ENCODE measurements around the gene CD24. TPM values are rescaled to one million over a fixed set of nuclear protein-coding genes. Genes with fewer than 3 reads are reported as not detected.
"Not testable (repeated sequence)": the region's sequence is repeated elsewhere in the genome, so short reads cannot be mapped to it uniquely, and the experiment has no call there.

Gene CD24
- total and polyA plus RNA-seq, 2 donors from 2014 or later = 980 to 2,350 TPM

DNA sequence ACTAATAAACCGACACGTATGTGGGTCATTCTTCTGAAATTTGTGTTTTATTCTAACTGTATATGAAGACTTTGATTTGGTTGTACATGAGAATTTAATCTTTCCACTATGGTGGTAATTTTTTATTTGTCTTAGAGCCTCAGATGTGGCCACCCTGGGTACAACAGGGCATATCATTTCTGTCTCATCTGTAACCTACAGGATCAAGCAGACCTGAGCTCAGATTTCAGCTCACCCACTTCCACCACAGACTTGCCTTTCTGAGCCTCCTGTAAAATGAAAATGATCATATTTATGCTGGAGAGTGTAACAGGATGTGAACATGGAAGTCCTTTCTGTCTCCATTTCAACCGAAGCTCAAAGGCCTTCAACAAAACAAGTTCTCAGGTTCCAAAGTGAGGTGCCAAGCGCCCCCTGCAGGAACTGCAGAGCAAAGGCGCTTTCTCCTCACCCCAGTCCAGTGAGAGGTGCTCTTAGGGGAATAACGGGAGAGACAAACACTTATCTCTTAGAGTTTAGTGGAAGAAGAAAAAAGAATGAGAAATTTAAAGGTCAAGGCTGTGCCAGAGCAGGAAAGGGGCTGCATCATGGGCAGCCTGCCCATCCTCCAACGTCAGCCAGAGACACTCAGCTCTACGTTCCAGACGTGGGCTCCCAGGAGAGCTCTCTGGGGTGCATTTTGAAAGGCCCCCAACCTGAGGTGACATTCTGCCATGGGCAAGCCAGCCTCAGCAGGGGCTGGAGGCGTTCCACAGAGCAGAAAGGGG, 23.0 kb upstream of the CD24 start:
- DNase-seq = peak in 4 of 5 donors; percentile 78 to 84 (median 82)
- H3K4me1 ChIP-seq (ENCODE audit: control insufficient read depth in 2 of 3, insufficient read depth in 2 of 3, low read depth in 1 of 3, low read length in 3 of 3) = peaks cover 0 to 5% (median 2%) of the 10 kb centered on the region in 3 donors
- H3K9me3 ChIP-seq (ENCODE audit: control insufficient read depth in 2 of 3, insufficient read depth in 1 of 3, low read length in 3 of 3) = no peaks in the 10 kb centered on the region
- TF ChIP-seq, protein P1, sequence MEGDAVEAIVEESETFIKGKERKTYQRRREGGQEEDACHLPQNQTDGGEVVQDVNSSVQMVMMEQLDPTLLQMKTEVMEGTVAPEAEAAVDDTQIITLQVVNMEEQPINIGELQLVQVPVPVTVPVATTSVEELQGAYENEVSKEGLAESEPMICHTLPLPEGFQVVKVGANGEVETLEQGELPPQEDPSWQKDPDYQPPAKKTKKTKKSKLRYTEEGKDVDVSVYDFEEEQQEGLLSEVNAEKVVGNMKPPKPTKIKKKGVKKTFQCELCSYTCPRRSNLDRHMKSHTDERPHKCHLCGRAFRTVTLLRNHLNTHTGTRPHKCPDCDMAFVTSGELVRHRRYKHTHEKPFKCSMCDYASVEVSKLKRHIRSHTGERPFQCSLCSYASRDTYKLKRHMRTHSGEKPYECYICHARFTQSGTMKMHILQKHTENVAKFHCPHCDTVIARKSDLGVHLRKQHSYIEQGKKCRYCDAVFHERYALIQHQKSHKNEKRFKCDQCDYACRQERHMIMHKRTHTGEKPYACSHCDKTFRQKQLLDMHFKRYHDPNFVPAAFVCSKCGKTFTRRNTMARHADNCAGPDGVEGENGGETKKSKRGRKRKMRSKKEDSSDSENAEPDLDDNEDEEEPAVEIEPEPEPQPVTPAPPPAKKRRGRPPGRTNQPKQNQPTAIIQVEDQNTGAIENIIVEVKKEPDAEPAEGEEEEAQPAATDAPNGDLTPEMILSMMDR (IDR thresholded peaks at IDR 0.05; ENCODE audit: borderline replicate concordance, extremely low read depth, insufficient read depth) = peak; percentile 70
- H3K9ac ChIP-seq (ENCODE audit: low read length in 3 of 3) = peak overlapping the region in 1 of 3 donors; percentile 2
- peak overlapping the region; percentile 65 to 93 for H3K27ac ChIP-seq (ENCODE audit: low read depth in 2 of 2, low read length in 2 of 2)
- H3K36me3 ChIP-seq (ENCODE audit: control insufficient read depth in 2 of 3, insufficient read depth in 3 of 3, low read length in 3 of 3) = no peaks in the 10 kb centered on the region
- peak overlapping the region in 1 of 3 donors; percentile 36 for H3K4me3 ChIP-seq (ENCODE audit: low read length in 3 of 3)
- no peaks in the 10 kb centered on the region for H3K27me3 ChIP-seq (ENCODE audit: control insufficient read depth, insufficient read depth, low read length)
- FAIRE-seq = no peak
- intact Hi-C loops (cut with DNase I) = no loop called here

DNA sequence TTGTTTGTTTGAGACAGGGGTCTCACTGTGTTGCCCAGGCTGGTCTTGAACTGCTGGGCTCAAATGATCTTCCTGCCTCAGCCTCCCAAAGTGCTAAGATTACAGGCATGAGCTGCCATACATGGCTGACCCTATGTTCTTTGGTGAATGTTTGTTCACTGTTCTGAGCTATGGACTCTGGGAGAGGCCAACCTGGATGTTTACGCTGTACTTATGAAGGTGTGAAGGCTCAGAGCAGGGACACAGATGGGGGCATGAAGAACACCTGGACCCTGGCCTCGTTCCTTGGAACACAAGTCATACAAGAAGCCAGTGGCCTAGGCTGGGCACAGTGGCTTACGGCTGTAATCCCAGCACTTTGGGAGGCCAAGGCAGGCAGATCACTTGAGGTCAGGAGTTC, 21.1 kb upstream of the CD24 start:
- no peaks in the 10 kb centered on the region for H3K27me3 ChIP-seq (ENCODE audit: control insufficient read depth, insufficient read depth, low read length)
- no peak for DNase-seq
- H3K9ac ChIP-seq (ENCODE audit: low read length in 3 of 3) = no peak overlapping the region
- TF ChIP-seq, protein P1 (IDR thresholded peaks at IDR 0.05; ENCODE audit: borderline replicate concordance, extremely low read depth, insufficient read depth) = no peak
- no peak overlapping the region for H3K27ac ChIP-seq (ENCODE audit: low read depth in 2 of 2, low read length in 2 of 2)
- no peak for FAIRE-seq
- H3K4me1 ChIP-seq (ENCODE audit: control insufficient read depth in 2 of 3, insufficient read depth in 2 of 3, low read depth in 1 of 3, low read length in 3 of 3) = peaks cover 0 to 5% (median 2%) of the 10 kb centered on the region in 3 donors
- intact Hi-C loops (cut with DNase I) = no loop called here
- H3K9me3 ChIP-seq (ENCODE audit: control insufficient read depth in 2 of 3, insufficient read depth in 1 of 3, low read length in 3 of 3) = no peaks in the 10 kb centered on the region
- no peaks in the 10 kb centered on the region for H3K36me3 ChIP-seq (ENCODE audit: control insufficient read depth in 2 of 3, insufficient read depth in 3 of 3, low read length in 3 of 3)
- no peak overlapping the region for H3K4me3 ChIP-seq (ENCODE audit: low read length in 3 of 3)

DNA sequence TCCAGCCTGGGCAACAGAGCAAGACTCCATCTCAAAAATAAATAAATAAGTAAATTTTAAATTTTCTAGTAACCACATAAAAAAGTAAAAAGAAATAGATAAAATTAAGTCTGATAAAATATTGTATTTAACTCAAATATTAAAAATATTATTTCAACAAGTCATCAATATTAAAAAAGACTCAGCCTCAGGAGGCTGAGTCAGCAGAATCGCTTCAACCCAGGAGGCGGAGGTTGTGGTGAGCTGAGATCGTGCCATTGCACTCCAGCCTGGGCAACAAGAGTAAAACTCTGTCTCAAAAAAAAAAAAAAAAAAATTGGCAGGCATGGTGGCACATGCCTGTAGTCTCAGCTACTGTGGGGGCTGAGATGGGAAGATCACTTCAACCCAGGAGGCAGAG, 15.2 kb upstream of the CD24 start:
- not testable (repeated sequence) for FAIRE-seq; H3K4me3 ChIP-seq (ENCODE audit: low read length in 3 of 3); H3K9ac ChIP-seq (ENCODE audit: low read length in 3 of 3); H3K9me3 ChIP-seq (ENCODE audit: control insufficient read depth in 2 of 3, insufficient read depth in 1 of 3, low read length in 3 of 3); H3K4me1 ChIP-seq (ENCODE audit: control insufficient read depth in 2 of 3, insufficient read depth in 2 of 3, low read depth in 1 of 3, low read length in 3 of 3); H3K36me3 ChIP-seq (ENCODE audit: control insufficient read depth in 2 of 3, insufficient read depth in 3 of 3, low read length in 3 of 3); H3K27me3 ChIP-seq (ENCODE audit: control insufficient read depth, insufficient read depth, low read length); DNase-seq; H3K27ac ChIP-seq (ENCODE audit: low read depth in 2 of 2, low read length in 2 of 2)
- intact Hi-C loops (cut with DNase I) = loop anchor here (10.0 kb wide), 1 partner anchor 545 kb away; no protein-coding TSS in a partner anchor

DNA sequence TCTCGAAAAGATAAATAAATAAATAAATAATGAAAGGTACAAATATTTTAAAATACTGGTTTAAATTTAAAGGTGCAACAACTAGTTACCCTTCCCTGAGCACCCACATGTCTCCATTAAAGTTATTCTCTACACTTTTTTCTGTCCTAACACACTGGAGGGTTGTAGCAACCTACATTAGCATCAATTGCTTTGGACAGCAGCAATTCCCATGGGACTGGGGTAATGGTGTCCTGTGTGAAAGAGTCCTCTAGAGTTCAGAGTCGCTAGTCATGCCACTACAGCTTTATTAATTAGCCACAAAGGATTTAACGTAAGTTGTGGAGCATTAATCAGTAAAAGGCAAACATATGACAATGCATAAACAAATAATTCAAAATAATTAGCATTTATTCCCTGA, 14.1 kb upstream of the CD24 start:
- H3K4me1 ChIP-seq (ENCODE audit: control insufficient read depth in 2 of 3, insufficient read depth in 2 of 3, low read depth in 1 of 3, low read length in 3 of 3) = no peaks in the 10 kb centered on the region
- H3K36me3 ChIP-seq (ENCODE audit: control insufficient read depth in 2 of 3, insufficient read depth in 3 of 3, low read length in 3 of 3) = no peaks in the 10 kb centered on the region
- TF ChIP-seq, protein P1 (IDR thresholded peaks at IDR 0.05; ENCODE audit: borderline replicate concordance, extremely low read depth, insufficient read depth) = no peak
- no peak overlapping the region for H3K27ac ChIP-seq (ENCODE audit: low read depth in 2 of 2, low read length in 2 of 2)
- DNase-seq = no peak
- FAIRE-seq = no peak
- no peak overlapping the region for H3K9ac ChIP-seq (ENCODE audit: low read length in 3 of 3)
- H3K9me3 ChIP-seq (ENCODE audit: control insufficient read depth in 2 of 3, insufficient read depth in 1 of 3, low read length in 3 of 3) = no peaks in the 10 kb centered on the region
- no peaks in the 10 kb centered on the region for H3K27me3 ChIP-seq (ENCODE audit: control insufficient read depth, insufficient read depth, low read length)
- H3K4me3 ChIP-seq (ENCODE audit: low read length in 3 of 3) = no peak overlapping the region
- intact Hi-C loops (cut with DNase I) = loop anchor here (10.0 kb wide), 1 partner anchor 544 kb away; no protein-coding TSS in a partner anchor

All from kidney (tissue), 14 donors.